Measurements from ENCODE around the gene MGAT5.

Gene MGAT5

GRCh38 chr2:134244086-134244485, 9.8 kb upstream of the MGAT5 start:
- Histone ChIP-seq H3K4ac (ENCODE audit: low read length) (no peak overlapping the region), H2AK5ac (ENCODE audit: low read depth, low read length) (no peak overlapping the region), H3K4me3 (ENCODE audit: low read length in 2 of 2) (no peak overlapping the region), H3K4me1 (ENCODE audit: control insufficient read depth in 2 of 2, insufficient read depth in 1 of 2, low read depth in 1 of 2, low read length in 2 of 2) (peaks cover 0 to 1% of the 10 kb centered on the region in 2 donors), H3K18ac (ENCODE audit: low read length) (no peak overlapping the region), H3K27ac (replicated peaks; ENCODE audit: low read length) (no peak overlapping the region), H2AFZ (ENCODE audit: low read length) (no peak overlapping the region), H2BK15ac (ENCODE audit: low read length) (no peak overlapping the region), H3K79me1 (ENCODE audit: low read depth, low read length) (no peaks in the 10 kb centered on the region), H3K27me3 (ENCODE audit: control insufficient read depth in 3 of 3, insufficient read depth in 3 of 3, low read depth in 1 of 3, low read length in 3 of 3) (no peaks in the 10 kb centered on the region), H4K91ac (ENCODE audit: low read depth, low read length, poor library complexity) (no peak overlapping the region), H3K4me2 (ENCODE audit: insufficient read depth, low read length, poor library complexity, severe bottlenecking) (no peak overlapping the region), H4K8ac (ENCODE audit: low read depth, low read length) (no peak overlapping the region), H2BK5ac (ENCODE audit: low read length) (no peak overlapping the region), H3K36me3 (replicated peaks in 1 of 2; ENCODE audit: control insufficient read depth in 2 of 2, insufficient read depth in 2 of 2, low read length in 2 of 2) (no peaks in the 10 kb centered on the region), H2BK120ac (ENCODE audit: low read depth, low read length) (no peak overlapping the region), H3K14ac (ENCODE audit: low read length) (no peak overlapping the region), H3K9ac (ENCODE audit: low read depth, low read length, poor library complexity) (no peak overlapping the region), H2BK12ac (ENCODE audit: low read length) (no peak overlapping the region), H3K23ac (ENCODE audit: low read depth, low read length, poor library complexity) (no peak overlapping the region), H3K9me3 (replicated peaks in 1 of 2; ENCODE audit: control insufficient read depth in 2 of 2, insufficient read depth in 1 of 2, low read depth in 1 of 2, low read length in 2 of 2) (no peaks in the 10 kb centered on the region)
- no CpG with 5 or more reads among the region's 2 CpGs for WGBS, 2 donors (ENCODE audit: extremely low coverage in 2 of 2, insufficient read length in 2 of 2, insufficient replicate concordance in 1 of 2)
- DNase-seq (ENCODE audit: low spot score): no peak

GRCh38 chr2:134244587-134244986, 9.3 kb upstream of the MGAT5 start:
- no peak for DNase-seq (ENCODE audit: low spot score)
- Histone ChIP-seq H4K91ac (ENCODE audit: low read depth, low read length, poor library complexity) (no peak overlapping the region), H3K14ac (ENCODE audit: low read length) (no peak overlapping the region), H3K4me1 (ENCODE audit: control insufficient read depth in 2 of 2, insufficient read depth in 1 of 2, low read depth in 1 of 2, low read length in 2 of 2) (peaks cover 0 to 1% of the 10 kb centered on the region in 2 donors), H3K36me3 (replicated peaks in 1 of 2; ENCODE audit: control insufficient read depth in 2 of 2, insufficient read depth in 2 of 2, low read length in 2 of 2) (no peaks in the 10 kb centered on the region), H2AK5ac (ENCODE audit: low read depth, low read length) (no peak overlapping the region), H2AFZ (ENCODE audit: low read length) (no peak overlapping the region), H2BK12ac (ENCODE audit: low read length) (no peak overlapping the region), H3K79me1 (ENCODE audit: low read depth, low read length) (no peaks in the 10 kb centered on the region), H2BK15ac (ENCODE audit: low read length) (no peak overlapping the region), H3K23ac (ENCODE audit: low read depth, low read length, poor library complexity) (no peak overlapping the region), H3K4ac (ENCODE audit: low read length) (no peak overlapping the region), H4K8ac (ENCODE audit: low read depth, low read length) (no peak overlapping the region), H3K18ac (ENCODE audit: low read length) (no peak overlapping the region), H3K9ac (ENCODE audit: low read depth, low read length, poor library complexity) (no peak overlapping the region), H3K27me3 (ENCODE audit: control insufficient read depth in 3 of 3, insufficient read depth in 3 of 3, low read depth in 1 of 3, low read length in 3 of 3) (no peaks in the 10 kb centered on the region), H3K9me3 (replicated peaks in 1 of 2; ENCODE audit: control insufficient read depth in 2 of 2, insufficient read depth in 1 of 2, low read depth in 1 of 2, low read length in 2 of 2) (no peaks in the 10 kb centered on the region), H2BK5ac (ENCODE audit: low read length) (no peak overlapping the region), H2BK120ac (ENCODE audit: low read depth, low read length) (no peak overlapping the region), H3K27ac (replicated peaks; ENCODE audit: low read length) (no peak overlapping the region), H3K4me2 (ENCODE audit: insufficient read depth, low read length, poor library complexity, severe bottlenecking) (no peak overlapping the region), H3K4me3 (ENCODE audit: low read length in 2 of 2) (no peak overlapping the region)
- no CpG with 5 or more reads among the region's 3 CpGs for WGBS, 2 donors (ENCODE audit: extremely low coverage in 2 of 2, insufficient read length in 2 of 2, insufficient replicate concordance in 1 of 2)

DNA sequence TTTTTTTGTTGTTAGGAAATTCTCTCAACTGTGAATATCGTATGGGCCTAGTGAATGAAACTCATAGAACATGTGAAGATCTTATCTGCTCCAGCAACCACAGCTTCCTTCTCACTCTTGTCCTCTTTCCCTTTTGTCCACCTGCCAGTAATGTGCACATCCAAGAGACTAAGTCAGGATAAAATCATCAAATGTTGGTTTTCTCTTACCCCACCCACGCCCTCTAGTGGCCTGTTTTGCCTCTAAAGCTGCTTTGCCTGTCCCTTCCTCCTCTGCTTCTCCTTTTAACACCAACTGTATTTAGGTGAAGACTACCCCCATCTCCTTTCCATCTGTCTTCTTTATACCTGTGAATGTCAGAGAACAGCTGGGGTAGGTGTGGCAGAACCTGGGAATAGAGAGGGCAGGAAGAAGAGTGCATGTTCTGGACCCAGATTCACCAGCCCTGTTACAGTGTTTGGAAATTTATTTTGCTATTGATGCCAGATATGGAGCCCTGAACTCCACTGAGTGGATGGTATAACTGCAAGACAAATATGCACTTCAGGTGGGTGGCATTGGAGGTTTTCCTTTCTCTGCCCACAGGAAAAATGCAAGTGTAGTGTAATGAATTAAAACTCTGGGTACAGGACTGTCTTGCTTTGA, 8.4 kb upstream of the MGAT5 start:
- Histone ChIP-seq H3K27ac (replicated peaks; ENCODE audit: low read length) (no peak overlapping the region), H4K8ac (ENCODE audit: low read depth, low read length) (no peak overlapping the region), H3K36me3 (replicated peaks in 1 of 2; ENCODE audit: control insufficient read depth in 2 of 2, insufficient read depth in 2 of 2, low read length in 2 of 2) (no peaks in the 10 kb centered on the region), H2BK120ac (ENCODE audit: low read depth, low read length) (no peak overlapping the region), H3K27me3 (ENCODE audit: control insufficient read depth in 3 of 3, insufficient read depth in 3 of 3, low read depth in 1 of 3, low read length in 3 of 3) (no peaks in the 10 kb centered on the region), H3K14ac (ENCODE audit: low read length) (no peak overlapping the region), H3K4me2 (ENCODE audit: insufficient read depth, low read length, poor library complexity, severe bottlenecking) (no peak overlapping the region), H4K91ac (ENCODE audit: low read depth, low read length, poor library complexity) (no peak overlapping the region), H3K9me3 (replicated peaks in 1 of 2; ENCODE audit: control insufficient read depth in 2 of 2, insufficient read depth in 1 of 2, low read depth in 1 of 2, low read length in 2 of 2) (no peaks in the 10 kb centered on the region), H2BK15ac (ENCODE audit: low read length) (no peak overlapping the region), H2AK5ac (ENCODE audit: low read depth, low read length) (no peak overlapping the region), H3K23ac (ENCODE audit: low read depth, low read length, poor library complexity) (no peak overlapping the region), H3K4me3 (ENCODE audit: low read length in 2 of 2) (no peak overlapping the region), H3K4me1 (ENCODE audit: control insufficient read depth in 2 of 2, insufficient read depth in 1 of 2, low read depth in 1 of 2, low read length in 2 of 2) (peaks cover 0 to 1% of the 10 kb centered on the region in 2 donors), H2AFZ (ENCODE audit: low read length) (no peak overlapping the region), H3K9ac (ENCODE audit: low read depth, low read length, poor library complexity) (no peak overlapping the region), H3K79me1 (ENCODE audit: low read depth, low read length) (peaks cover 2% of the 10 kb centered on the region), H3K4ac (ENCODE audit: low read length) (no peak overlapping the region), H3K18ac (ENCODE audit: low read length) (no peak overlapping the region), H2BK12ac (ENCODE audit: low read length) (no peak overlapping the region), H2BK5ac (ENCODE audit: low read length) (no peak overlapping the region)
- DNase-seq (ENCODE audit: low spot score): peak; percentile 54
- WGBS, 2 donors (ENCODE audit: extremely low coverage in 2 of 2, insufficient read length in 2 of 2, insufficient replicate concordance in 1 of 2): no CpG with 5 or more reads among the region's 2 CpGs

DNA sequence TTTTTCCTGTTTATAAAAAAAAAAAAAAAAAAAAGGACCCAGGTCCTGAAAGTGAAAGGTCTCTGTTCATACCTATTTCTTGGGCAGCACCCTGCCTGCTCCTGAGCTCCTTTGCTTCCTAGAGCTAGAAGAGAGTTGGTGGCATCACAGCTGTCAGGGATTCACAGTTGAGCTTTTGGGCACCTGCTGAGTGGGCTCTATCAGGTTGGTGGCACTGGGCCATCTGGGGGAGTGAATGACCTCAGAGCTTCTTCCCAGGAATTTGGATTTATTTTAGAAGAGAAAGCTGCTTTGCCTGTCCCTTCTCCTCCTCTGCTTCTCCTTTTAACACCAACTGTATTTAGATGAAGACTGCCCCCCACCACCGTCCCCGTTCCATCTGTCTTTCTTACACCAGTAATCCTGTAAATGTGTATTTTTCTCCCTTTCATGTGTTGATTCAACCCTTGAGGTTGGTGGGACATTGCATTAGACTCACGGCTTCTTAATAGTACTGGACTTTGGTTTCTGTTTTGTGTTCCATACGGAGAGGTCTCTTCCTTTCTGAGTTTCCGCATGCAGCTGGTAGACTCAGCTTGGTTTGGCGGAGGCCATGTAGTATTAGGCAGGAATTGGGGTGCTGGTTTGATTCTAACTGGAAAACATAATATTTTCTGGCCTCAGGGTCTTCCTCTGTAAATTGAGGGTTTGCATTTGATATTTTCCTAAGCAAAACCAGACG, 7.6 kb upstream of the MGAT5 start:
- Histone ChIP-seq H2BK12ac (ENCODE audit: low read length) (no peak overlapping the region), H4K8ac (ENCODE audit: low read depth, low read length) (no peak overlapping the region), H3K14ac (ENCODE audit: low read length) (no peak overlapping the region), H2BK15ac (ENCODE audit: low read length) (no peak overlapping the region), H3K9ac (ENCODE audit: low read depth, low read length, poor library complexity) (no peak overlapping the region), H3K36me3 (replicated peaks in 1 of 2; ENCODE audit: control insufficient read depth in 2 of 2, insufficient read depth in 2 of 2, low read length in 2 of 2) (no peaks in the 10 kb centered on the region), H2AFZ (ENCODE audit: low read length) (no peak overlapping the region), H3K23ac (ENCODE audit: low read depth, low read length, poor library complexity) (no peak overlapping the region), H3K79me1 (ENCODE audit: low read depth, low read length) (peaks cover 2% of the 10 kb centered on the region), H3K27ac (replicated peaks; ENCODE audit: low read length) (no peak overlapping the region), H4K91ac (ENCODE audit: low read depth, low read length, poor library complexity) (no peak overlapping the region), H2AK5ac (ENCODE audit: low read depth, low read length) (no peak overlapping the region), H3K4ac (ENCODE audit: low read length) (no peak overlapping the region), H3K4me1 (ENCODE audit: control insufficient read depth in 2 of 2, insufficient read depth in 1 of 2, low read depth in 1 of 2, low read length in 2 of 2) (peaks cover 0 to 6% of the 10 kb centered on the region in 2 donors), H3K18ac (ENCODE audit: low read length) (no peak overlapping the region), H3K4me2 (ENCODE audit: insufficient read depth, low read length, poor library complexity, severe bottlenecking) (no peak overlapping the region), H3K27me3 (ENCODE audit: control insufficient read depth in 3 of 3, insufficient read depth in 3 of 3, low read depth in 1 of 3, low read length in 3 of 3) (no peaks in the 10 kb centered on the region), H3K4me3 (ENCODE audit: low read length in 2 of 2) (no peak overlapping the region), H2BK5ac (ENCODE audit: low read length) (no peak overlapping the region), H2BK120ac (ENCODE audit: low read depth, low read length) (no peak overlapping the region), H3K9me3 (replicated peaks in 1 of 2; ENCODE audit: control insufficient read depth in 2 of 2, insufficient read depth in 1 of 2, low read depth in 1 of 2, low read length in 2 of 2) (no peaks in the 10 kb centered on the region)
- DNase-seq (ENCODE audit: low spot score): no peak
- WGBS, 2 donors (ENCODE audit: extremely low coverage in 2 of 2, insufficient read length in 2 of 2, insufficient replicate concordance in 1 of 2): no CpG with 5 or more reads among the region's 7 CpGs
